Chondrocyte (in vitro differentiated cells): ENCODE results near the gene ATF5. TPM values are rescaled to one million over a fixed set of nuclear protein-coding genes. Genes with fewer than 3 reads are reported as not detected.

ENCODE experiments used
- DNase-seq: peaks from one replicate; pipeline ENCODE4 v3.0.0; 2021; ENCODE audit warnings: mixed read lengths, low spot score
- H3K27ac Mint-ChIP-seq: one replicate; pipeline ENCODE4 v1.8.0; 2021; ENCODE audit warnings: mild to moderate bottlenecking, moderate library complexity, mixed read lengths; ENCODE audit not compliant: unreplicated experiment
- H3K27me3 Mint-ChIP-seq: 2 replicates; pipeline ENCODE4 v1.8.0; 2021; ENCODE audit warnings: low read depth, mixed read lengths
- H3K36me3 Mint-ChIP-seq: 2 replicates; pipeline ENCODE4 v1.8.0; 2021; ENCODE audit warnings: low read depth, mixed read lengths
- H3K4me1 Mint-ChIP-seq: 2 replicates; pipeline ENCODE4 v1.8.0; 2021; ENCODE audit warnings: low read depth, mild to moderate bottlenecking, mixed read lengths
- H3K4me3 Mint-ChIP-seq: one replicate; pipeline ENCODE4 v1.8.0; 2021; ENCODE audit warnings: mild to moderate bottlenecking, moderate library complexity, mixed read lengths; ENCODE audit not compliant: unreplicated experiment
- H3K9me3 Mint-ChIP-seq: 2 replicates; pipeline ENCODE4 v1.8.0; 2021; ENCODE audit warnings: low read depth, mixed read lengths
- CTCF ChIP-seq: fragments of 200-600 bp; sonication (generic); IDR thresholded peaks from 2 replicates; pipeline ENCODE4 v1.5.0; 2021; ENCODE audit warnings: antibody characterized with exemption, mild to moderate bottlenecking, moderate library complexity
- total RNA-seq: library from RNA; stranded (reverse); gene quantifications from 3 replicates; pipeline ENCODE4 v1.2.1, GENCODE V29; 2021

The ATF5 gene
- total RNA-seq, 1 donor from 2014 or later: 53.4 TPM

- no peaks in the 10 kb centered on the region for H3K9me3 Mint-ChIP-seq
- H3K27ac Mint-ChIP-seq: no peak overlapping the region
- no peak overlapping the region for H3K4me3 Mint-ChIP-seq
- no peaks in the 10 kb centered on the region for H3K36me3 Mint-ChIP-seq
- TF ChIP-seq CTCF: no peak
- peaks cover 27% of the 10 kb centered on the region for H3K27me3 Mint-ChIP-seq
- H3K4me1 Mint-ChIP-seq: peaks cover 7% of the 10 kb centered on the region
- peak; percentile 55 for DNase-seq
Observed at GRCh38 chr19:49949742-49950589, 21.0 kb downstream of the ATF5 start.

- Mint-ChIP-seq H3K4me3 (no peak overlapping the region), H3K36me3 (no peaks in the 10 kb centered on the region), H3K27ac (no peak overlapping the region), H3K9me3 (no peaks in the 10 kb centered on the region), H3K4me1 (peaks cover 7% of the 10 kb centered on the region), H3K27me3 (peaks cover 29% of the 10 kb centered on the region)
- peak; percentile 35 for DNase-seq
- no peak for TF ChIP-seq CTCF
Observed at GRCh38 chr19:49950590-49950948, 21.6 kb downstream of the ATF5 start.

DNA sequence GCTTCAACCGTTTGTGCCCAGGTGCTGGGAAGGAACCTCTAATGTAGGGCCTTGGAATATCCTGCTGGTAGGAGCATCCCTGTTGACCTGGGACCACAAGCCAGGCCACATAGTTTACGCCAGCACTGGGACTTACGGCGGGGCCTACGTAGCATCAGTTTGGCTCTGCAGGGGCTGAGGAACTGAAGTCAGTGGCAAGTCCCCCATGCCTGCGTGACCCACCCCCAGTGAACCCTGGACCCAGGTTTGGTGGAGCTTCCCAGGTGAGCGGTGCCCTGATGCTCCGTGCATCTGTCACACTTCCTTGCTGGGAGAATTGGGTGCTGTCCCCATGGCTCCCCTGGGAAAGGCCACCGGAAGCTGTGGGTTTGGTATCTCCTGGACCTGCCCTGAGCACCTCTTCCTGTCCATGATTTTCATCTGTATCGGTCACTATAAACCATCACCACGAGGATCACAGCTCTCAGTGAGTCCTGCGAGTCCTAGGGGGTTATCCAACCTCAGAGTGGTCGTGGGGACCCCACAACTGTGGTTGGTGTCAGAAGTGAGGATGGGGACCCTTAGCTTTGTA is 22.0 kb downstream of the ATF5 start:
- no peak overlapping the region for H3K4me3 Mint-ChIP-seq
- TF ChIP-seq CTCF: no peak
- peaks cover 29% of the 10 kb centered on the region for H3K27me3 Mint-ChIP-seq
- H3K9me3 Mint-ChIP-seq: no peaks in the 10 kb centered on the region
- no peaks in the 10 kb centered on the region for H3K36me3 Mint-ChIP-seq
- H3K4me1 Mint-ChIP-seq: peaks cover 7% of the 10 kb centered on the region
- no peak overlapping the region for H3K27ac Mint-ChIP-seq
- DNase-seq: peak; percentile 76

- no peak overlapping the region for H3K4me3 Mint-ChIP-seq
- H3K4me1 Mint-ChIP-seq: peaks cover 7% of the 10 kb centered on the region
- no peaks in the 10 kb centered on the region for H3K9me3 Mint-ChIP-seq
- H3K27ac Mint-ChIP-seq: no peak overlapping the region
- DNase-seq: peak; percentile 65
- no peak for TF ChIP-seq CTCF
- H3K36me3 Mint-ChIP-seq: no peaks in the 10 kb centered on the region
- peaks cover 27% of the 10 kb centered on the region for H3K27me3 Mint-ChIP-seq
Observed at GRCh38 chr19:49951806-49952478, 22.9 kb downstream of the ATF5 start.

DNA sequence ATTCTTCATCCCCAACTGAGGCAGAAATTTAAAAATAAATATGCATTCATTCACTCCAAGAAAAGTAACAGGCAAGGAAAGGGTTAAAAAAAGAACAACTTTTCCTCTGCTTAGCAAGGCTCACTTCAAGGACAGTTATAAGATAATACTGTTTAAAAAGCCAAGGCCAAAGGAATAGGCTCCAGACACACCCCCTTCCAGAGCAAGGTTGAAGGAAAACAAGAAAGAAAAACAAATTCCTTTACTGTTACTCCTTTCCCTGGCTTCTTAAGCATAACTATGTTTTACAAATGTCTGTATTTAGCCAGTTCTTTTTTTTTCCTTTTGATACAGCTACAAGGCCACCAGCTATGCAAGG is 23.5 kb downstream of the ATF5 start:
- DNase-seq: no peak
- no peak overlapping the region for H3K27ac Mint-ChIP-seq
- no peaks in the 10 kb centered on the region for H3K36me3 Mint-ChIP-seq
- no peak overlapping the region for H3K4me3 Mint-ChIP-seq
- H3K9me3 Mint-ChIP-seq: no peaks in the 10 kb centered on the region
- H3K27me3 Mint-ChIP-seq: peaks cover 25% of the 10 kb centered on the region
- peaks cover 7% of the 10 kb centered on the region for H3K4me1 Mint-ChIP-seq
- no peak for TF ChIP-seq CTCF
